GM23338 (cell line): ENCODE measurements around the gene DNLZ. TPM values are rescaled to one million over a fixed set of nuclear protein-coding genes. Genes with fewer than 3 reads are reported as not detected.
"Not testable (repeated sequence)": the region's sequence is repeated elsewhere in the genome, so short reads cannot be mapped to it uniquely, and the experiment has no call there.

Source experiments
- ATAC-seq: fragments of 200-7000 bp; cut with Tn5 transposase; 3 replicates; pipeline ENCODE4 v1.9.1; 2020
- DNase-seq: peaks from one replicate; pipeline ENCODE4 v3.0.0-alpha.2; 2015; ENCODE audit warnings: low spot score
- H2AFZ ChIP-seq: fragments of 200-600 bp; sonication (generic); 2 replicates; pipeline ENCODE4 v1.8.0; 2016; ENCODE audit warnings: antibody characterized with exemption, mild to moderate bottlenecking, moderate library complexity
- H3F3A ChIP-seq: fragments of 200-600 bp; sonication (generic); replicated peaks from 2 replicates; pipeline ENCODE4 v1.8.0; 2017; ENCODE audit warnings: antibody characterized with exemption, mixed run types, low read depth
- H3K27ac ChIP-seq: fragments of 200-600 bp; sonication (generic); 2 replicates; pipeline ENCODE4 v1.6.1; 2016; ENCODE audit warnings: low read depth
- H3K27me3 ChIP-seq: fragments of 200-600 bp; sonication (generic); 2 replicates; pipeline ENCODE4 v1.8.0; 2016; ENCODE audit warnings: mild to moderate bottlenecking, mixed run types, moderate library complexity; ENCODE audit not compliant: insufficient read depth
- H3K36me3 ChIP-seq: fragments of 200-600 bp; sonication (generic); 2 replicates; pipeline ENCODE4 v1.8.0; 2016; ENCODE audit warnings: mild to moderate bottlenecking; ENCODE audit not compliant: insufficient read depth
- H3K4me1 ChIP-seq: fragments of 200-600 bp; sonication (generic); 2 replicates; pipeline ENCODE4 v1.8.0; 2016; ENCODE audit warnings: mild to moderate bottlenecking, moderate library complexity; ENCODE audit not compliant: insufficient read depth
- H3K4me2 ChIP-seq: fragments of 200-600 bp; sonication (generic); 2 replicates; pipeline ENCODE4 v1.7.1; 2017; ENCODE audit warnings: mixed run types
- H3K4me3 ChIP-seq: fragments of 200-600 bp; sonication (generic); 2 replicates; pipeline ENCODE4 v1.6.1; 2016; ENCODE audit warnings: mixed run types
- H3K79me2 ChIP-seq: fragments of 200-600 bp; sonication (generic); replicated peaks from 2 replicates; pipeline ENCODE4 v1.8.0; 2017; ENCODE audit warnings: mild to moderate bottlenecking; ENCODE audit not compliant: insufficient read depth
- H3K9me2 ChIP-seq: fragments of 200-600 bp; sonication (generic); 2 replicates; pipeline ENCODE4 v1.8.0; 2017; ENCODE audit not compliant: insufficient read depth
- H4K20me1 ChIP-seq: fragments of 200-600 bp; sonication (generic); replicated peaks from 2 replicates; pipeline ENCODE4 v1.8.0; 2017; ENCODE audit warnings: mild to moderate bottlenecking; ENCODE audit not compliant: insufficient read depth
- H3K27ac Mint-ChIP-seq: 2 replicates; pipeline ENCODE4 v1.8.0; 2020; ENCODE audit warnings: inconsistent platforms, mild to moderate bottlenecking, moderate library complexity, mixed read lengths
- H3K27me3 Mint-ChIP-seq: 3 replicates; pipeline ENCODE4 v1.8.0; 2022; ENCODE audit warnings: low read depth, mild to moderate bottlenecking, moderate library complexity, mixed read lengths, inconsistent platforms; ENCODE audit not compliant: insufficient read depth, poor library complexity
- H3K36me3 Mint-ChIP-seq: 3 replicates; pipeline ENCODE4 v1.8.0; 2021; ENCODE audit warnings: low read depth, mild to moderate bottlenecking, inconsistent platforms, moderate library complexity, mixed read lengths
- H3K4me1 Mint-ChIP-seq: 3 replicates; pipeline ENCODE4 v1.8.0; 2020; ENCODE audit warnings: mild to moderate bottlenecking, inconsistent platforms, mixed read lengths
- H3K4me3 Mint-ChIP-seq: 3 replicates; pipeline ENCODE4 v1.8.0; 2021; ENCODE audit warnings: moderate library complexity, mild to moderate bottlenecking, inconsistent platforms, mixed read lengths
- H3K9me3 Mint-ChIP-seq: 3 replicates; pipeline ENCODE4 v1.8.0; 2020; ENCODE audit warnings: moderate library complexity, mild to moderate bottlenecking, inconsistent platforms, mixed read lengths
- CREB1 ChIP-seq: fragments of 250-450 bp; sonication (Bioruptor Pico); IDR thresholded peaks from 2 replicates; pipeline ENCODE4 v1.5.0; 2020; ENCODE audit warnings: low read depth, mild to moderate bottlenecking, moderate library complexity
- ETS1 ChIP-seq: IDR thresholded peaks from 2 replicates; pipeline ENCODE4 v1.6.1; 2016; ENCODE audit warnings: antibody characterized with exemption
- JUNB ChIP-seq: IDR thresholded peaks from one replicate; pipeline ENCODE4 v1.6.1; 2016; ENCODE audit warnings: antibody characterized with exemption; ENCODE audit not compliant: unreplicated experiment
- NANOG ChIP-seq: IDR thresholded peaks from 2 replicates; pipeline ENCODE4 v1.6.1; 2016; ENCODE audit warnings: antibody characterized with exemption, borderline replicate concordance
- POLR2AphosphoS5 ChIP-seq: IDR thresholded peaks from 2 replicates; pipeline ENCODE4 v1.6.1; 2016; ENCODE audit warnings: antibody characterized with exemption, low read depth
- REST ChIP-seq: IDR thresholded peaks from one replicate; pipeline ENCODE4 v1.6.1; 2018; ENCODE audit warnings: antibody characterized with exemption; ENCODE audit not compliant: unreplicated experiment
- STAT1 ChIP-seq: IDR thresholded peaks from one replicate; pipeline ENCODE4 v1.6.1; 2016; ENCODE audit warnings: antibody characterized with exemption; ENCODE audit not compliant: unreplicated experiment
- ZNF114 ChIP-seq: fragments of 250-450 bp; sonication (Bioruptor Pico); IDR thresholded peaks from 2 replicates; pipeline ENCODE4 v1.5.0; 2020; ENCODE audit warnings: mild to moderate bottlenecking, moderate library complexity
- ZNF331 ChIP-seq: fragments of 250-450 bp; sonication (Bioruptor Pico); IDR thresholded peaks from 2 replicates; pipeline ENCODE4 v1.5.0; 2020; ENCODE audit warnings: low read depth, mild to moderate bottlenecking, moderate library complexity
- polyA plus RNA-seq: library from polyadenylated mRNA; unstranded; fragments of >200 nt; fragmentation: Nextera tagmentation; extraction: Ambion mirVana; gene quantifications from 2 replicates; pipeline ENCODE4 v1.2.1, GENCODE V29; 2016
- total RNA-seq: library from RNA; depleted of rRNA; stranded (reverse); fragments of >200 nt; shearing (Covaris generic); gene quantifications from 2 replicates; pipeline ENCODE4 v1.2.3, GENCODE V29; 2014
- TF ChIP-seq, protein P1 (sequence below): fragments of 250-450 bp; sonication (Bioruptor Pico); IDR thresholded peaks from 2 replicates; pipeline ENCODE4 v1.5.0; 2020; ENCODE audit warnings: mild to moderate bottlenecking, moderate library complexity

Gene DNLZ
- total and polyA plus RNA-seq, 2 experiments from 2014 or later = 33.4 to 53.9 TPM

- H2AFZ ChIP-seq = no peak overlapping the region
- H3K4me1 ChIP-seq = no peaks in the 10 kb centered on the region
- Mint-ChIP-seq H3K4me1 (no peaks in the 10 kb centered on the region), H3K4me3 (no peak overlapping the region), H3K27me3 (peaks cover 12% of the 10 kb centered on the region), H3K9me3 (no peaks in the 10 kb centered on the region; the same call in 2 of the 3 replicates), H3K36me3 (no peaks in the 10 kb centered on the region), H3K27ac (no peak overlapping the region)
- H3K79me2 ChIP-seq = no peaks in the 10 kb centered on the region
- H3K27me3 ChIP-seq = no peaks in the 10 kb centered on the region
- DNase-seq = no peak
- no peaks in the 10 kb centered on the region for H3K9me2 ChIP-seq
- ATAC-seq = no peak
- no peak overlapping the region for H3K4me3 ChIP-seq
- H3F3A ChIP-seq = no peaks in the 10 kb centered on the region
- no peak overlapping the region for H3K4me2 ChIP-seq
- H3K27ac ChIP-seq = no peak overlapping the region
- no peaks in the 10 kb centered on the region for H3K36me3 ChIP-seq
- no peak for TF ChIP-seq ZNF114 (CRISPR knock-in tag)
- no peak for TF ChIP-seq NANOG
- TF ChIP-seq ZNF331 = no peak
- TF ChIP-seq, protein P1, sequence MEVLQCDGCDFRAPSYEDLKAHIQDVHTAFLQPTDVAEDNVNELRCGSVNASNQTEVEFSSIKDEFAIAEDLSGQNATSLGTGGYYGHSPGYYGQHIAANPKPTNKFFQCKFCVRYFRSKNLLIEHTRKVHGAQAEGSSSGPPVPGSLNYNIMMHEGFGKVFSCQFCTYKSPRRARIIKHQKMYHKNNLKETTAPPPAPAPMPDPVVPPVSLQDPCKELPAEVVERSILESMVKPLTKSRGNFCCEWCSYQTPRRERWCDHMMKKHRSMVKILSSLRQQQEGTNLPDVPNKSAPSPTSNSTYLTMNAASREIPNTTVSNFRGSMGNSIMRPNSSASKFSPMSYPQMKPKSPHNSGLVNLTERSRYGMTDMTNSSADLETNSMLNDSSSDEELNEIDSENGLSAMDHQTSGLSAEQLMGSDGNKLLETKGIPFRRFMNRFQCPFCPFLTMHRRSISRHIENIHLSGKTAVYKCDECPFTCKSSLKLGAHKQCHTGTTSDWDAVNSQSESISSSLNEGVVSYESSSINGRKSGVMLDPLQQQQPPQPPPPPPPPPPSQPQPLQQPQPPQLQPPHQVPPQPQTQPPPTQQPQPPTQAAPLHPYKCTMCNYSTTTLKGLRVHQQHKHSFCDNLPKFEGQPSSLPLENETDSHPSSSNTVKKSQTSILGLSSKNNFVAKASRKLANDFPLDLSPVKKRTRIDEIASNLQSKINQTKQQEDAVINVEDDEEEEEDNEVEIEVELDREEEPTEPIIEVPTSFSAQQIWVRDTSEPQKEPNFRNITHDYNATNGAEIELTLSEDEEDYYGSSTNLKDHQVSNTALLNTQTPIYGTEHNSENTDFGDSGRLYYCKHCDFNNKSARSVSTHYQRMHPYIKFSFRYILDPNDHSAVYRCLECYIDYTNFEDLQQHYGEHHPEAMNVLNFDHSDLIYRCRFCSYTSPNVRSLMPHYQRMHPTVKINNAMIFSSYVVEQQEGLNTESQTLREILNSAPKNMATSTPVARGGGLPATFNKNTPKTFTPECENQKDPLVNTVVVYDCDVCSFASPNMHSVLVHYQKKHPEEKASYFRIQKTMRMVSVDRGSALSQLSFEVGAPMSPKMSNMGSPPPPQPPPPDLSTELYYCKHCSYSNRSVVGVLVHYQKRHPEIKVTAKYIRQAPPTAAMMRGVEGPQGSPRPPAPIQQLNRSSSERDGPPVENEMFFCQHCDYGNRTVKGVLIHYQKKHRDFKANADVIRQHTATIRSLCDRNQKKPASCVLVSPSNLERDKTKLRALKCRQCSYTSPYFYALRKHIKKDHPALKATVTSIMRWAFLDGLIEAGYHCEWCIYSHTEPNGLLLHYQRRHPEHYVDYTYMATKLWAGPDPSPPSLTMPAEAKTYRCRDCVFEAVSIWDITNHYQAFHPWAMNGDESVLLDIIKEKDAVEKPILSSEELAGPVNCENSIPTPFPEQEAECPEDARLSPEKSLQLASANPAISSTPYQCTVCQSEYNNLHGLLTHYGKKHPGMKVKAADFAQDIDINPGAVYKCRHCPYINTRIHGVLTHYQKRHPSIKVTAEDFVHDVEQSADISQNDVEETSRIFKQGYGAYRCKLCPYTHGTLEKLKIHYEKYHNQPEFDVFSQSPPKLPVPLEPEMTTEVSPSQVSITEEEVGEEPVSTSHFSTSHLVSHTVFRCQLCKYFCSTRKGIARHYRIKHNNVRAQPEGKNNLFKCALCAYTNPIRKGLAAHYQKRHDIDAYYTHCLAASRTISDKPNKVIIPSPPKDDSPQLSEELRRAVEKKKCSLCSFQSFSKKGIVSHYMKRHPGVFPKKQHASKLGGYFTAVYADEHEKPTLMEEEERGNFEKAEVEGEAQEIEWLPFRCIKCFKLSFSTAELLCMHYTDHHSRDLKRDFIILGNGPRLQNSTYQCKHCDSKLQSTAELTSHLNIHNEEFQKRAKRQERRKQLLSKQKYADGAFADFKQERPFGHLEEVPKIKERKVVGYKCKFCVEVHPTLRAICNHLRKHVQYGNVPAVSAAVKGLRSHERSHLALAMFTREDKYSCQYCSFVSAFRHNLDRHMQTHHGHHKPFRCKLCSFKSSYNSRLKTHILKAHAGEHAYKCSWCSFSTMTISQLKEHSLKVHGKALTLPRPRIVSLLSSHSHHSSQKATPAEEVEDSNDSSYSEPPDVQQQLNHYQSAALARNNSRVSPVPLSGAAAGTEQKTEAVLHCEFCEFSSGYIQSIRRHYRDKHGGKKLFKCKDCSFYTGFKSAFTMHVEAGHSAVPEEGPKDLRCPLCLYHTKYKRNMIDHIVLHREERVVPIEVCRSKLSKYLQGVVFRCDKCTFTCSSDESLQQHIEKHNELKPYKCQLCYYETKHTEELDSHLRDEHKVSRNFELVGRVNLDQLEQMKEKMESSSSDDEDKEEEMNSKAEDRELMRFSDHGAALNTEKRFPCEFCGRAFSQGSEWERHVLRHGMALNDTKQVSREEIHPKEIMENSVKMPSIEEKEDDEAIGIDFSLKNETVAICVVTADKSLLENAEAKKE (CRISPR knock-in tag) = no peak
- no peak for TF ChIP-seq JUNB
- TF ChIP-seq POLR2AphosphoS5 = no peak
- TF ChIP-seq REST = no peak
- TF ChIP-seq ETS1 = no peak
- TF ChIP-seq CREB1 (CRISPR knock-in tag) = no peak
- TF ChIP-seq STAT1 = no peak
- H4K20me1 ChIP-seq = no peaks in the 10 kb centered on the region
These were observed 10.9 kb downstream of the DNLZ start for GRCh38 chr9:136352682-136353081.

- H3K27ac ChIP-seq, H2AFZ ChIP-seq, H3K9me3 Mint-ChIP-seq, H3F3A ChIP-seq, H3K36me3 Mint-ChIP-seq, H3K4me1 ChIP-seq, H3K4me3 ChIP-seq, H3K4me2 ChIP-seq, H3K9me2 ChIP-seq, H3K79me2 ChIP-seq, H3K4me1 Mint-ChIP-seq, H4K20me1 ChIP-seq, DNase-seq, H3K27me3 ChIP-seq, H3K27ac Mint-ChIP-seq, H3K36me3 ChIP-seq, H3K4me3 Mint-ChIP-seq, ATAC-seq: not testable (repeated sequence)
- peaks cover 14% of the 10 kb centered on the region for H3K27me3 Mint-ChIP-seq
These were observed 11.7 kb downstream of the DNLZ start for GRCh38 chr9:136351868-136352267.
